Pons (tissue), 1 donor: ENCODE results near the gene TFB1M.
"Not testable (repeated sequence)": the region's sequence is repeated elsewhere in the genome, so short reads cannot be mapped to it uniquely, and the experiment has no call there.

ENCODE experiments used
- DNase-seq: peaks from one replicate; pipeline ENCODE4 v3.0.0-alpha.2; 2016; ENCODE audit warnings: low spot score

TFB1M gene

DNA sequence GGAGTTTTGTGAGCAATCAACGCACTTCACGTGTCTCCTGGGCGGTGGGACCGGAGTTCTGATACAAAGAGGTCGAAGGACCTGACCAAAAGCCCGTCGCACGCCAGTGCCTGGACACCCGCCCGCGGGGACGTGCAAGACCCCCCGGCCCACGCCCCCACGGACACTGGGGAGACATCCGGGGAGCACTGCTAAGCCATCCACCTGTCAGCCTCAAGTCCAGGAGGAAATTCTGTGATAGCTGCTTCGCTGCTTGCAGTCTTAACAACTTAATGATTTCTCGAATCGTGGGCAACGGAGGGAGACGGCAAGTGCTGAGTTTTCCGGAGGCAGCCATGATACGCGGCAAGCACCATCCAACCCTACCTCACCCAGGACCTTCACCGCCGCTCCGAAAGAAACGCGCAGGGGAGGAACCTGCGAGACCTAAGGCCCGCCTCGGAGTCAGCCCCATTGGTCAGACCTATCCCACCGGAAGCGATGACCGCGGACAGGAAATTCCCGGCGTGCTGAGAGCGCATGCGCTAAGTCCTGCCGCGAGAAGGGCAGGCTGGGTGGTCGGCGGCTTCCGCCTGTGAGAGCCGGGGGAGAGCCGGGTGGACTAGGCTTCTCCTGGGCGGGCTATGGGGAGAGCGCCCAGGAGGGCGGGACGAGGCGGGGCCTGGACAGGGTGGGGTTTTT lies at the start of gene TFB1M:
TFB1M (minus strand) TSS at position 393 of the 681 bp plus-strand sequence; CDS start at position 337, 56 bp downstream.
- DNase-seq, result peak; percentile 98

DNA sequence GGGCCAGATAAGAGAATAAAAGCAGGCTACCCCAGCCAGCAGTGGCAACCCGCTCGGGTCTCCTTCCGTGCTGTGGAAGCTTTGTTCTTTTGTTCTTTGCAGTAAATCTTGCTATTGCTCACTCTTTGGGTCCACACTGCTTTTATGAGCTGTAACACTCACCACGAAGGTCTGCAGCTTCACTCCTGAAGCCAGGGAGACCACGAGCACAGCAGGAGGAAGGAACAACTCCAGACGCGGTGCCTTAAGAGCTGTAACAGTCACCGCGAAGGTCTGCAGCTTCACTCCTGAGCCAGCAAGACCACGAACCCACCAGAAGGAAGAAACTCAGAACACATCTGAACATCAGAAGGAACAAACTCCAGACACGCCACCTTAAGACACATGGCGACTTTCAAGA lies 49.7 kb upstream of the TFB1M start:
- not testable (repeated sequence) for DNase-seq

DNA sequence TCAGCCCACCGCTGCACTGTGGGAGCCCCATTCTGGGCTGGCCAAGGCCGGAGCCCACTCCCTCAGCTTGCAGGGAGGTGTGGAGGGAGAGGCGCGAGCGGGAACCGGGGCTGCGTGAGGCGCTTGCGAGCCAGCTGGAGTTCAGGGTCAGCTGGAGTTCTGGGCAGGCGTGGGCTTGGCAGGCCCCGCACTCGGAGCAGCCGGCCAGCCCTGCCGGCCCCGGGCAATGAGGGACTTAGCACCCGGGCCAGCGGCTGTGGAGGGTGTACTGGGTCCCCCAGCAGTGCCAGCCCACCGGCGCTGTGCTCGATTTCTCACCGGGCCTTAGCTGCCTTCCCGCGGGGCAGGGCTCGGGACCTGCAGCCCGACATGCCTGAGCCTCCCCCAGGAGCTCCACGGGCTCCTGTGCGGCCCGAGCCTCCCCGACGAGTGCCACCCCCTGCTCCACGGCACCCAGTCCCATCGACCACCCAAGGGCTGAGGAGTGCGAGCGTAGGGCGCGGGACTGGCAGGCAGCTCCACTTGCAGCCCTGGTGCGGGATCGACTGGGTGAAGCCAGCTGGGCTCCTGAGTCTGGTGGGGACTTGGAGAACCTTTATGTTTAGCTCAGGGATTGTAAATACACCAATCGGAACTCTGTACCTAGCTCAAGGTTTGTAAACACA lies 48.8 kb upstream of the TFB1M start:
- not testable (repeated sequence) for DNase-seq

DNA sequence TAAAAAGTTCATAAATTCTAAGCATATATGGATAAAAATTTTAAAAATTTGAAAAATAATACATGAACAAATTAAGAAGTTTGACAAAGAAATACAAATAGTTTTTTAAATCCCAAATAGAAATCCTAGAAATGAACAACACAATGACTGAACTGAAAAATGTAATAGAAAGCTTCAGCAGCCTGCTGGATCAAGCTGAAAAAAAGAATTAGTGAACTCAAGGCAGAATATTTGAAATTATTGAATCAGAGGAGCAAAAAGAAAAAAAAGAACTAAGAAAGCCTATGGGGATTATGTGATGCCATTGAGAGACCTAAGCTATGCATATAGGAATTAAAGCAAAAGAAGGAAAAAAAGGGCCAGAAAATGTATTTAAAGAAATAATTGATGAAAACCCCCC lies 39.9 kb upstream of the TFB1M start:
- no peak for DNase-seq

- DNase-seq, result no peak
Observed at GRCh38 chr6:155352811-155353210, 38.5 kb upstream of the TFB1M start.

- no peak for DNase-seq
Observed at GRCh38 chr6:155352130-155352420, 37.8 kb upstream of the TFB1M start.

DNA sequence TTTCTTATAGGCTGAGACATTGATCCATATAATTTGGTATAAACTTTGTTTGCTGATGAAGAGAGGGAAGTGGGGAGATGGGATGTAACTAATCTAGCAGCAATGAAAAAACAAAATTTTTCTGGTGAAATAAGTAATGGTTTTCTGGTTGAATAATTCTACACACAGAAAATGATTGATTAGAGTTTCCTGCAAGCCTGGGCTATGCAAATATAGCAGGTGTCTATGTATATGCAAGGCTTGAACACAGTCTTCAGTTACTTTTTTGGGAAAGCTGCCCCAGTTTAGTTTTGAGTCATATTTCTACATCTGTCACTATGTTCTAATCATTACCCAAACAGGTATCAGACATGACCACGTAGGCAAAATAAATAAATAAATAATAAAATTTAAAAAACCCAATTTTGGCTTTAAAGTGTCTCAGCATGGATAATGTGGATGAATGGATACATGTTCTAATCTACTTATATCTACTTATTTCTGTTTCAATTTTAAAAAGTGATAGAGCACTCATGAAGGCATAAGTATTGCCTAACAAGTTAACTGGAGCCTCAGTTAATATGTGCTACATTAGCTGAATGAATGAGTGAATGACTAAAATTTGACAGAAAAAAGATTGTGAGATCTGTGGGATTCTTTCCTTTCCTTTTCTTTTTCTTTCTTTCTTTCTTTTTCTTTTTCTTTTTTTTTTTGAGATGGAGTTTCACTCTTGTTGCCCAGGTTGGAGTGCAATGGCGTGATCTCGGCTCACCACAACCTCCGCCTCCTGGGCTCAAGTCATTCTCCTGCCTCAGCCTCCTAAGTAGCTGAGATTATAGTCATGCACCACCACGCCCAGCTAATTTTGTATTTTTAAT lies 37.2 kb upstream of the TFB1M start:
- no peak for DNase-seq

DNA sequence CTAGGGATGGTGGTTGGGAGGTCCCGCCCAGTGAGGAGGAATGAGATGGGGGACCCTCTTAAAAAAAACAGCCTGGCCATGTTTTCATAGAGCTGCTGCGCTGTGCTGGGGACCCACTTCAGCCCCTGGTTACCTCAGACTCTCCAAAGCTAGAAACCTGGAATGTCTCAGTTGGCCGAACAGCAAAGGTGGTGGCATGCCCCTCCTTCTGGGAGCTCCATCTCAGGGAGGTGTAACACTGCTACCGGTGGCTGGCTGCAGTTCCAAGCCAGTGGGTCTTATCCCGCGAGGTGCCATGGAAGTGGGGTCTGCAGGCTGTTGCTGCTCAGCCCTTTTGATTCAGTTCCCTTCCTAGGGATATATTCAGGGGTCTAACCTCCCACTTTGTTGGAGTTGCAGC lies 35.7 kb upstream of the TFB1M start:
- DNase-seq, result no peak

GRCh38 chr6:155349129-155349528 lies 34.8 kb upstream of the TFB1M start:
- no peak for DNase-seq

DNA sequence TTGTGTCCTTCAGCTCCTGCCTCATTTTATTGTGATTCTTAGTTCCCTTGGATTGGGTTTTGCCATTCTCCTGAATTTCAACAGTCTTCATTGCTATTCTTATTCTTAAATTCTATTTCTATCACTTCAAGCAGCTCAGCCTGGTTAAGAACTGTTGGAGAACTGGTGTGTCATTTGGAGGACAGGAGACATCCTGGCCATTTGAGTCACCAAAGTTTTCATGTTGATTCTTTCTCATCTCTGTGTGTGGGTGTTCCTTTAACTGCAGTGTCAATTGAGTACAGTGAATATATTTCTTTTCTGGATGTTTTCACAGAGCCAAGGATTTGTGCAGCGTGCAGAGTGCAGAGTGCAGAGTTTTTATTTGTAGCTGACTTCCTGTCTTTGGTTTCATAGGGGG lies 33.5 kb upstream of the TFB1M start:
- DNase-seq, result no peak

- DNase-seq, result no peak
Observed at GRCh38 chr6:155346957-155347356, 32.7 kb upstream of the TFB1M start.

DNA sequence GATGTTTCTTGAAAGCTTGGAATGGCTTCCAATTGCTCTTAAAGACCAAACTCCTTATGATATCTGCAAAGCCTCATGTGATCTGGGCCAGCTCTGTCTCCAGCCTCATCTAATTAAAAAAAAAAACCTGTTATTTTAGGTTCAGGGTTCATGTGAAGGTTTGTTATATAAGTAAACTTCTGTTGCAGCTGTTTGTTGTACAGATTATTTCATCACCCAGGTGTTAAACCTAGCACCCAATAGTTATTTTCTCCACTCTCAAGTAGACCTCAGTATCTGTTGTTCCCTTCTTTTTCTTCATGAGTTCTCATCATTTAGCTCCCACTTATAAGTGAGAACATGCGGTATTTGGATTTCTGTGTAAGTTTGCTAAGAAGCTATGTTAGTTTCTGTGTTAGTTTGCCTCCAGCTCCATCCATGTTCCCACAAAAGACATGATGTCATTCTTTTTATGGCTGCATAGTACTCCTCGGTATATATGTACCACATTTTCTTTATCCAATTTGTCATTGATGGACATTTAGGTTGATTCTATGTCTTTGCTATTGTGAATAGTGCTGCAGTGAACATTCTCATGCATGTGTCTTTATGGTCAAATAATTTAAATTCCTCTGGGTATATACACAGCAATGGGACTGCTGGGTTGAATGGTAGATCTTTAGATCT lies 30.2 kb upstream of the TFB1M start:
- no peak for DNase-seq

DNA sequence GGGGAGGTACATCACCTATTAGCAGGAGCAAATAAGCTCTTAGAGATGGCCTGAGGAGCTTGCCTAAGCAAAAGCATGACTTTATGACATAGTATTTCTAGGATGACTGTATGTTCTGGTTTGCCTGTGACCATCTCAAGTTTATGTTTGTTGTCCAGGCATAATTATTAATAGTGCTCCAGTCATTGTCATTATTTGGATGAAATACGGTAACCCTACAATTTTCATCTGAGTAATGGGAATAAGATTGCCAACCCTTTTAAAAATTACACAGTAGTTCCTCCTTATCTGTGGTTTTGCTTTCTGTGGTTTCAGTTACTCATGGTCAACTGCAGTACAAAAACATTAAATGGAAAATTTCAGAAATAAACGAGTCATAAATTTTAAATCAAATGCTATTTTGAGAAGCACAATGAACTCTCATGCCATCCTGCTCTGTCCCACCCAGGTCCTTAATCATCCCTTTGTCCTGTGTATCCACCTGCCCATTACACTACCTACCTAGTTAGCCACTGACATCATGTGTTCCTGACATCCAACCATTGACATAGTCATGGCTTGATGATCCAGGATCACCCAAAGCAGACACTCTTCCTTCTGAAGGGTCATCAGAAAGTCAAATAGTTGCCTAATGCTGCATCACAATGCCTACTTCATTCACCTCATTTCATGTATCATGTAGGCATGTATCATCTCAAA lies 27.0 kb upstream of the TFB1M start:
- no peak for DNase-seq

DNA sequence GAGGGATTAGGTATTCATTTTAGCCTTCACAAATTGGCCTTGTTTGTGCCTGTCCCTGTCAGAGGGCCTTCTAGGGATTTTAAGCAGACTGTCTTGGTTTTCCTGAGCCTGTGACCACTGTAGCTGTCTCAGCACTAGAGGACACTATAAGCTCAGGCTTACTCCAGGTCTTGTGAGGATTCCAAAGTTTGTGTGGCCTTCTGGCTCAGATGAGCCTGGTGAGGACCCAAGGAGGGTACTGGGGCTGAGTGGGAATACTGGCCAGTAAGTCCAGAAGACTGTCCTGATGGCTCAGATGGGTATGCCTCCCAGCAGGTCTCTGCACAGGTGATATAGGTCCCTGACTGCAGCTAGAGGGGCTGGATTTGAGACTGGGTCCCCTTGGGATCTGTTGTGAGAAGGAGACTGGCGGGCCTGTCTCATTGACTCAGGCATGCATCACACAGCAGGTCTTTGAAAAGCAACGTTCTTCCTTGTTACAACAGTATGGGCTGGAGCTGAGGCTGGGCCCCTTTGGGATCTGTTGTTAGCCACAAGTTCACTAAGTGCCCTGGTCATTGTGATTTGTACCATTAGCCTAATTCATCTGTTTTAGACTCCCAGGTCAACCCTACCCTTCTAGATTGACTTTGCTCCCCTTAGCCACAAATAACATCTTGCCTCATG lies 26.3 kb upstream of the TFB1M start:
- DNase-seq, result no peak

DNA sequence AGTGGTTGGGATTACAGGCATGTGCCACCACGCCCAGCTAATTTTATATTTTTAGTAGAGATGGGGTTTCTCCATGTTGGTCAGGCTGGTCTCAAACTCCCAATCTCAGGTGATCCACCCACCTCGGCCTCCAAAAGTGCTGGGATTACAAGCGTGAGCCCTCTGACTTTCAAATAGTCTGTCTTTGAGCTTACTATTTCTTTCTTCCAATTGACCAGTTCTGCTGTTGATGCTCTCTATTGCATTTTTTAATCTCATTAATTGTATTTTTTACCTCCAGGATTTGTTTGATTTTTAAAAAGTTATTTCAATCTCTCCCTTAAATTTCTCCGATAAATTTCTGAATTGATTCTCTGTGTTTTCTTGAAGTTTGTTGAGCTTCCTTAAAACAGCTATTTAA lies 25.6 kb upstream of the TFB1M start:
- DNase-seq, result not testable (repeated sequence)

GRCh38 chr6:155338237-155338636 lies 24.0 kb upstream of the TFB1M start:
- not testable (repeated sequence) for DNase-seq

GRCh38 chr6:155335265-155335664 lies 21.0 kb upstream of the TFB1M start:
- no peak for DNase-seq

DNA sequence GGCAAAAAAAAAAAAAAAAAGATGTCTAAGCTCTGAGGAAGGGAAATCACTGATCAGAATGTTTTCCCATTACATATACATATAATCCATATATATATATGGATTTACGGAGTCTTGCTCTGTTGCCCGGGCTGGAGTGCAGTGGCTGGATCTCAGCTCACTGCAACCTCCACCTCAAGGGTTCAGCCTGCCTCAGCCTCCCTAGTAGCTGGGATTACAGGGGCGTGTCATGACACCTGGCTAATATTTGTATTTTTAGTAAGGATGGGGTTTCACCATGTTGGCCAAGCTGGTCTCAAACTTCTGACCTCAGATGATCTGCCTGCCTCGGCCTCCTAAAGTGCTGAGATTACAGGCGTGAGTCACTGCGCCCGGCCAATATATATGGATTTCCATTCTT lies 19.8 kb upstream of the TFB1M start:
- not testable (repeated sequence) for DNase-seq

GRCh38 chr6:155333414-155333813 lies 19.1 kb upstream of the TFB1M start:
- DNase-seq, result no peak

DNA sequence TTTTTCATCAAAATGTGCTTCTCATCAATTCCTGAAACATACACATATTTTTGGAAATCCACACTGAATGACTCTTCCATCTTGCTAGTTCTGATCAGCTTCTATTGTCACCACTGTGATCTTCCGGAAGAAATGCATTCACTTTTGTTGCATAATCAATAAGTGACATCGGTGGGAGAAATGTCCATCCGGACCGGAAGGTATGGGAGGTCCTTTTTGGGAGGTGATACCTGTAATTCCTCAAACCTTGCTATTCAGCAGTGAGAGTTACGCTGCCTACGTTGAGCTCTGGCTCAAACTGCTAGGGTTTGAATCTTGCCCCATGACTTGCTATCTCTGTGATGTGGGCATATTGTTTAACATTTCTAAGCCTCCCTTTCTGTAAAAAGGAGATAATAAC lies 16.6 kb upstream of the TFB1M start:
- DNase-seq, result no peak

GRCh38 chr6:155330133-155330734 lies 15.9 kb upstream of the TFB1M start:
- DNase-seq, result no peak
